ENCODE results near the gene ISLR. TPM values are rescaled to one million over a fixed set of nuclear protein-coding genes. Genes with fewer than 3 reads are reported as not detected.

ISLR gene
- total RNA-seq, 1 donor from 2014 or later: not detected

- TF ChIP-seq CTCF (conservative IDR thresholded peaks at IDR 0.05; ENCODE audit: low read depth, low read length): no peak
- no peak for DNase-seq (ENCODE audit: low read depth)
- no peak overlapping the region for H3K4me3 ChIP-seq (ENCODE audit: low read depth, low read length)
These were observed 44.5 kb upstream of the ISLR start for GRCh38 chr15:74128785-74129585.

- TF ChIP-seq CTCF (conservative IDR thresholded peaks at IDR 0.05; ENCODE audit: low read depth, low read length): no peak
- no peak for DNase-seq (ENCODE audit: low read depth)
- H3K4me3 ChIP-seq (ENCODE audit: low read depth, low read length): no peak overlapping the region
These were observed 43.8 kb upstream of the ISLR start for GRCh38 chr15:74129586-74130154.

- no peak for DNase-seq (ENCODE audit: low read depth)
- H3K4me3 ChIP-seq (ENCODE audit: low read depth, low read length): no peak within 1 kb of the TSS
- no peak for TF ChIP-seq CTCF (conservative IDR thresholded peaks at IDR 0.05; ENCODE audit: low read depth, low read length)
These were observed 43.2 kb upstream of the ISLR start, which contains the start of gene ISLR2 for GRCh38 chr15:74130155-74130848. Gene ISLR2, plus strand, starts transcription at chr15:74130586. Its CDS starts 2,169 bp downstream, at chr15:74132755.

GRCh38 chr15:74130849-74131627, 42.5 kb upstream of the ISLR start:
- no peak for TF ChIP-seq CTCF (conservative IDR thresholded peaks at IDR 0.05; ENCODE audit: low read depth, low read length)
- no peak for DNase-seq (ENCODE audit: low read depth)
- no peak overlapping the region for H3K4me3 ChIP-seq (ENCODE audit: low read depth, low read length)

- TF ChIP-seq CTCF (conservative IDR thresholded peaks at IDR 0.05; ENCODE audit: low read depth, low read length): no peak
- DNase-seq (ENCODE audit: low read depth): no peak
- no peak overlapping the region for H3K4me3 ChIP-seq (ENCODE audit: low read depth, low read length)
These were observed 41.7 kb upstream of the ISLR start for GRCh38 chr15:74131628-74132413.

All from epithelial cell of proximal tubule (primary cell).